Activated CD8-positive, alpha-beta memory T cell treated with anti-CD3 and anti-CD28 coated beads for 24 hours (primary cell): ENCODE data around the gene POTEF.
"Not testable (repeated sequence)": the region's sequence is repeated elsewhere in the genome, so short reads cannot be mapped to it uniquely, and the experiment has no call there.

Experiments used
- DNase-seq: peaks from one replicate; pipeline ENCODE4 v3.0.0-alpha.2; 2020

The POTEF gene

DNA sequence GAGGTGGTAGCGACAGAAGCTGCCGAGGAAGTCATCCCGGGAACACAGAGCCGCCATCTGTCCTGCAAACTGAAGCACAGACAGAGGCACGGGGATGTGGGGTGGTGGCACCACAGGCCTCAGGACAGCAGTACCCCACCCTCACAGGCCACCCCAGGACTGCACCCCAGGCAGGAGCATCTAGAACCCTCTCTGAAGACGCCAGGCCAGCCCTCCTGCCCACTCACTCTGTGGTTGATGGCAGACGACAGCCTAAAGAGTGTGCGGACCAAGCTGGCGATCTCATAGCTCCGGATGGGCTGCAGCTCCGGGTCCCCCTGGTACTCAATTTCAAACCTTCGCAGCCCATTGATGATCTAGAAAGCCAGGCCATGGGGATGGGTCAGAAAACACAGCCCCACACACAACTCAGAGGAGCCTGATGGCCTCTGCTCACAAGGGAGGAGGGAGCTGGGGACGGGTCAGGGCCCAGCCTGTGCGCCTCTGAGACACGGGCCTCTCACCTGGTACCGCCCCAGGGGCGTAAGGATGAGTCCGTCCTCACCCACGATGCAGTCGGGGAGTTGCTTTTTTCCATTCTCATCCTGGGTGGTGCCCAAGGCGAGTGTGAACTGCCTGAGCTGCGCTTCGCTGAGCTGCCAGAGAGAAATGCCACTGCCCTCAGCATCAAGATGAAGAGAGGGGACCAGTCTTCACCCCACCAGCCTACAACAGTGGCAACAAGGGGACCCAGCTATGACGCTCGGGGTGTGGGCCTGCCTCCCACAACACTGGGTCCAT, 24.0 kb upstream of the POTEF start:
- DNase-seq: no peak

DNA sequence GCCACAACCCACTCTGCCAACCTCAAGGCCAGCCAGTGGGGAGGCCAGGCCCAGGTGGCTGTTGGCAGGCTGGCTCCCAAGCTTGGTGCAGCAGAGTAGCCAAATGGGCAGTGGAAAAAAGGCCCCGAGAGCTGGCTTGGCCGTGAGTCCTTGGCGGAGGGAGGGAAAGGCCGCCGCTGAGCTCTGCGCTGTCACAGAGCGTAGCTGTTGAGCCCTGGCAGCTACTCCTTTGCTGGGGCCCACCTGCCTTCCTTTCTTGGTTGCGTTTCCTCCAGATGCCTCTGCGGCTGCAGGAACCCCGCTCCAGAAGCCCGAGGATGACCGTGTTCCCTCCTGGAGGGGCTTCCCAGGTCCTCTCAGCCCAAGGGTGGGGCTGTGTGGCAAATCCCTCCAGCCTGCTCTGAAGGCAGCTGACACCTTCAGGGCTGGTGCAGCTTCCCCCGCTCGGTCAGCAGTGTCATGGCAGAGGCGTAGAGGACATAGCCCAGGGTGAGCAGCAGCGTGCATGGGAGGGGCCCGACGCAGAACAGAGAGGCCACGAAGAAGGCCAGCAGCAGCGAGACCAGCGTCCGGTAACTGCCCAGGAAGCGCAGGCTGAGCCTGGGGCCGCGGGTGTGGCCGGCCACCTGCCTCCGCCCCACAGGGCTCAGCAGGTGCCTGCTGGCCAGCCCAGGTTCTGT, 23.3 kb upstream of the POTEF start:
- not testable (repeated sequence) for DNase-seq

DNA sequence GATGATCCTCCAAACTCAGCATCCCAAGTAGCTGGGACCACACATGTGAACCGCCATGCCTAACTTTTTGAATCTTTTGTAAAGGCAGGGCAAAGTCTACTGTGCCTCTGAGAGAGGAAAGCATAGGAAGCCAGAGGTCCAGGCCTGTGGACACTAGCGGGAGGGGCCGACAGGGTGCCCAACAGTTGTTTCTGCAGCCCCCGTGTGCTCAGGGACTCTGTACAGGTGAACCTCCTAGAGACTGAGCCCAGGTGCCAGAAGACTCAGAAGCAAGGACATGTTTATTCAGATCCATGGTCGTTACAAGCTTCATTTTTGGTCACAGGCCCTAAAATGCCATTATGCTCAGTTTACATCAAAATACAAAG, 22.1 kb upstream of the POTEF start:
- not testable (repeated sequence) for DNase-seq

DNA sequence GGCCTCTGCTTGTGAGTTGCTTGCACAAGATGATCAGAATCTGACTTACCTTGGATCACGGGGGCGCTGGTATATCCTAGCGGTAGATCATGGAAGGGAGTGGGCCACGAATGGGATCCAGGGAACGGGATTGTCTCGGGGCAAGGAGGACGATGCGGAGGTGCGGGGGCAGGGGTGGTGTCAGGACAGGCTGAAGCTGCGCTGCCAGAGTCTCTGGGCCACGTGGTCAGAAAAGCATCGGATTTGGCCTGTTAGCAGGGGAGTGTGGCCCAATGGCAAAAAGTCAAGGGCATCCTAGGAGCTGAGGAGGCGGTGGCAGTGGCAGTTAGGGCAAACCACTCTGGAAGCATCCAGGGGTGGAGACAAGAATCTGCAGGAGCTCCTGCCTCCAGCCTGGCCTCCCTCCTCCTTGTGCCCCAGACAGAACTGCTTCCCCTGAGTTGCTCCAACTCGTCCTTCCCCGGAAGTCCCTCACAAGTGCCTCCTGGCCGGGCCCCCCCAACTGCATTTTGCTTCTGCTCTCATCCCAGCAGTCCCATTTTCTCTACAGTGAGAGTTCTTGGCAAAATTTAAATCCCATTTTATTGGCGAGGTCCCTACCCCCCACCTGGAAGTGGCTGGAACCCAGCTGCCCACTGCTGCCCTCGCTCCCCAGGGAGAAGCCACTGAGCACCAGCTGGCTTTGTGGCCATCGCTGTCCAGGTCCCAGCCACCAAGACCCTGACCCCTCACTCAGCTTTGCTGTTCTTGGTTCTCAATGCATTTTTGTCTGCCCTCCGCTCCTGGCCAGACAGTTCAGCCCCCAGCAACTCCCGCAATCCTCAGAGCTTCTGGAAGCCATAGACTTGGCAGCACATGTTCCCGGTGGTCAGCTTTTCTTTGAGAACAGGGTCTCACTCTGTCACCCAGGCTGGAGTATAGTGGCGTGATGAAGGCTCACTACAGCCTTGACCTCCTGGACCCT, 21.4 kb upstream of the POTEF start:
- no peak for DNase-seq

GRCh38 chr2:130148515-130148914, 19.5 kb upstream of the POTEF start:
- DNase-seq: peak; percentile 5

DNA sequence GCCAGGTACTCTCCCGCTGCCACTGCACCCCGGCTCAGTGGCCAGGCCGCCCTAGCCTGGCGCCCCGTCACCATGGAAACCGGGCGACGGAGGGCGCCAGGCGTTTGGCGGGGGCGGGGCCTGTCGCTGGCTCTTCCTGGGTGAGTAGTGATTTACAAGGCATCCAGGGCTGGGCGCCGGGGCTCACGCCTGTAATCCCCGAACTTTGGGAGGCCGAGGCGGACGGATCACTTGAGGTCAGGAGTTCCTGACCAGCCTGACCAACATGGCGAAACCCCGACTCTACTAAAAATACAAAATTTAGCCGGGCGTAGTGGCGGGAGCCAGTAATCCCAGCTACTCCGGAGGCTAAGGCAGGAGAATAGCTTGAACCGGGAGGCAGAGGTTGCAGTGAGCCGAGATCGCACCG, 16.0 kb upstream of the POTEF start, which contains the start of gene CCDC74B:
Gene CCDC74B (minus strand): TSS at position 107 of the 409 bp plus-strand sequence. CDS start 116 bp downstream, outside the sequence.
- peak; percentile 76 for DNase-seq

DNA sequence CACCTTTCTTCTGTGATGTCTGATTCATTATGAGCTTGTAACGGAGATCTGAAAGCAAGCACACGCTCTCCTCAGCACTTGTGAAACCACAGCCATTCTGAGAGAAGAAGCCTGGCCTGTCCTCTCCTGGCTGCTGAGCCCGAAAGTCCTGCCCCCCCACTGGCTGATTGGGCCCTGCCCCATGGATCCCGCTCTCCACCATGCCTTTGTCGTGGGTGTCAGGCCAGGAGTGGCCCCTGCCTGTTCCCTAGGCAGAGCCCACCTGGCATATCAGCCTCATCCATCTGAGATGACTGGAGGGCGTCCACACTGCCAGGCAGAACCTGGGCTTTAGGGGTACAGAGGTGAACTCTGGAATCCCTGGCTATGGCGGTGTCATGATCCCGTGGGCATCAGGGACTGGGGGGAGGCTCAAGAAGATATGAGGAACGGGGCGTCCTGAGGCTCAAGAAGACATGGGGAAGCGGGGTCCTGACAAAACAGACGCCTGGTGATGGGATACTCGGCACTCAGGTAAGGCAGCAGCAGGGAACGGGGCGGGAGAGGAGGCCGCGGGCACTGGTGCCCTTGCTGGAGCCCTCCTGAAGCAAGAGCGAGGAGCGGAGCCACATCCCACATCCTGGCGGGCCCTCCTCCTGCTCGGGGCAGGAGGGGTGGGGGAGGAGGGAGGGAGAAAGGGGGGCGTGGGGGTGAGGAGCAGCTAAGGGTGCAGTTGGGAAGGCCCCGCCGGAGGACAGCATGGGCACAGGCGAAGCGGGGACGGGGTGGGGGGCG, 14.4 kb upstream of the POTEF start:
- peak; percentile 56 for DNase-seq

GRCh38 chr2:130142396-130143265, 13.6 kb upstream of the POTEF start:
- DNase-seq: peak; percentile 58

DNA sequence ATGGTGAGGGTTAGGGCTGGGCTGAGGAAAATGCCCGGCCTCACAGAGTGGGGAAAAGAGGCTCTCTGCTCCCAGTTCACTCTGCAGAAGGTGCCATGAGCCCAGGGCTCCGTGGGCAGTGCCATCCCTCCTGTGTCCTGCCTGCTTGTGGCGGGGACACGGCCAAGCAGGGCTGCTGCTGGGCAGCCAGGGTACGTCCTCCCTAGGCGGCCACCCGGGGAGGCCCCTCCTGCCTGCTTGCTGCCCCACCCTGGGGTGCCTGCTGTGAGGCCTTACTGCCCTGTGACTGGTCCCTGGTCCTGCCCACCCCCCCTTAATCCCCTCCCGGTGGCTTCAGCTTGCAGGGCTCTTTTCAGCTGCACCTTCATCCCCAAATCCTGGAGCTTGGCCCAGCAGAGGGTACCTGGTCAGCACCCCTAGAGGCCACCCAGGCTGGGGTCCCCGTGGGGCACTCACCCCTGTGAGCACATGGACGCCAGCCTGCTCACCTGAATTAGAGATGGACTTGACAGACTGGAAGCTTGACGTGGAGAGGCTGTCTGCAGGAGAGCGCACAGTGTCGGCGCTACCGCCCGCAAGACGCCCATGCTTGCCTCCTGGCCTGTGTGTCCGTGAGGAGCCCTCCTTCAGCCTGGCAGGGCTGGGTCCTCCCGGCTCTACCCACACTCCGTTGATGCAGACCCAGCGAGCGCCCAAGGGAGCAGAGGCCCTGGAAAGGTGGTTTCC, 12.8 kb upstream of the POTEF start:
- DNase-seq: peak; percentile 42

DNA sequence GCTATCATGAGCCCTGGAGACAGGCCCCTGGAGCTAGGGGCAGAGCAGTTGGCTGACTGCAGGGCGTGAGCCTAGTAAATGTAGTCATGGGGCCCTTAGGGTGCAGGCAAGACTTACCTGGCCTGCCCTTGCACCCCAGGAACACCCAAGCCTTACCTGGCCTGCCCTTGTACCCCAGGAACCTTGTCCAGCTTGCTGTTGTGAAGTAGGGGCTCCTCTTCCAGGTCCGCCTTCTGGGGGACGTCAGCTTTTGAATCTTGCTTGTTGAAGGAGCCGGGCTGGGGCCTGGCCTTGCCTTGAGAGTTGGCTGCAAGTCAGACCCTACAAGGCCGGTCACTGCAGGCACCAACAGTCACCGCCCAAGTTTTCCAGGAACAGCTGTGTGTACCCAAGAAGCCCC, 12.0 kb upstream of the POTEF start:
- peak; percentile 30 for DNase-seq

- DNase-seq: not testable (repeated sequence)
Observed at GRCh38 chr2:130140516-130140915, 11.5 kb upstream of the POTEF start.

DNA sequence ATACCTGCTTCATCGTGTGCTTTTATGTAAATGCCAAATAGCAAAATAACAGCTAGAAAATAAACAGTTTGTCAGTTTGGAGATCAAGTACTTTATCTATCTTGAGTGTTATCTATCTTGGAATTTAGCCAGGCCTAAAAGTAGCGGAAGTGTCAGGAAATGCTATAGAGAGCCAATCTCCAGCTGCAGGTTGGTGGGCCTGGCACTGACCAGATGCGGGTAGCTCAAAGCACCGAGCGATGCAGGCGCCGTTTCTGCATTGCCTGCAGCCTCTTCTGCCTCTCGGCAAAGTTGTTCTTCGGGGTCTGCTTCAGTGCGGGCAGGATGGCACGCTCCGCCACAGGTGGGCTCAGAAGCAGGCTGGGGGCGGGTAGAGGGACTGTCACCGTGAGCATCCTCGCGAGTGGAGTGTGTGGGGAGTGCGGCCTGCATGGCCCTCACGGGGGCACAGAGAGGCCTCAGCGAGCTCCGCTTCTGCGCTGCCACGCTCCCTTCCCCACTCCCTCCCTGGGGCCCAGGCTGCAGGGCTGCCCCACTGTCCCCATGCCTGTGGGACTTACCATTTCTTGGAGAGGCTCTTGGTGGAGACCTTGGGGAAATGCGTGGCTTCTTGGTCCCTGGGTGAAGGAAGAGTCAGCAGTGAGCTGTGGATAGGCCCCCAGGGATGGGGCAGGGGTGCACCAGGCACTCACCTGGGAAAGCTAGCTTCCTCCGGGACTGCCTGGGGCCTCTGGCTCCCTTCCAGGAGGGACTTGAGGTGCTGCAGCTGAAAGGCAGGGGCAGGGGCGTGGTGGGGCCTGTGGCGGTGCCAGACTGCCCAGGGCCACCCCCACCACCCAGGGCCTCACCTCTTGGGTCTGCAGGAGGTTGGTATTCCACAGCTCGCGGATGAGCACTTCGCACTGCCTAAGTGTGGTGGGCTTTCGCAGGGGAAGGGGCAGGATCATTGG, 10.6 kb upstream of the POTEF start:
- not testable (repeated sequence) for DNase-seq

DNA sequence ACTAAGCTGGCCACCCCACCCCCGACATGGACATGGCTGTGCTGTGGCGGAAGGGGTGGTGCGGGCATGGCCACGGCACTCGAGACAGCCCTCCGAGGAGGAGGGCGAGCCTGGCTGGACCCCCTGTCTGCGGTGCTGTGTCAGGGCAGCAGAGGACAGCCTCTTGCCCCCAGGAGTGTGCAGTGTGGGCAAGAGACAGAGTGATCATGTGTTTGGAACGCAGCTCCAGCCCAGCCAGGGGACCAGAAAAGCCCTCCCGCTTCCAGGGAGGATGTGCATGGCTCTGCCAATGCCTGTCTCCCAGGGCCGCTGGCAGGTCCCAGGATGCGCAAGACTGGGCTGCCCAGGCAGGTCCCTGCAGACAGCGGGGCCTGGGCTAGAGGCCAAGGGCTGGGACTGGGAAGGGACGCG, 9.8 kb upstream of the POTEF start:
- DNase-seq: not testable (repeated sequence)

DNA sequence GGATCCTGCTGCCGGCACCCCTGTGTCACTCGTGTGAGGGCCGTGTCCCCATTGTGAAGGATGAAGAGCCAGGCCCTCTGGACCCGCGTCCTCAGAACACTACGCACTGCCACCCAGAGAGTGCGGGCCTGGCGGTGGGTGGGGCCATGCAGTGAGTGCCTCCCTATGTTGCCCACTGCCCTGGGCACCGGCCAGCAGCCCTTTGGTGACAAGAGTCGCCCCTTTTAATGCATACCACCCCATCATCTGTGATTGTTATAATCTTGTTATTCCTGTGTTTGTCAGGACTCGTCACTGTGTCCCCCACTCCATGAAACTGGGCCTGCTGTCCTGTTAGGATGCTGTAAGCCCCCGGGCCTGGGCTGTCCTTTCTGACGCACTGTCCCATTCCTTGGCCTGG, 9.3 kb upstream of the POTEF start:
- not testable (repeated sequence) for DNase-seq

- DNase-seq: not testable (repeated sequence)
Observed at GRCh38 chr2:130137118-130137517, 8.1 kb upstream of the POTEF start.

DNA sequence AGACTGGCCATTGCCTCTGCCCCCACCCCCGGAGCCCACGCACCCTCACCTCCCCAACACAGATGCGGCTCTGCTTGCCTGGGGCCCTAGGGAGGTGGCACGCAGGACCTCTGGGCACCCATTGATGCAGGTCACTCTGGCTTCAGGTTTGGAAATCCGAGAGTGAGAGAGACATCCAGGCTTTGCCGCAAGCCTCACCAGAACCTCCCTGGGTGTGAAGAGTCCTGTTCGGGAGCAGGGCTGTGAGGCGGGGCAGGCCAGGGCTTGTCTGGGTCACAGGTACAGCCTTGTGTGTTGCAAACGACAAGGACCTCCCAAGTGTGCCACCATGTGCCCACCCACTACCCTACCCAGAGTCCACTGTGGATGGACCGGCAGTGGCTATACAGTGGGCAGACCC, 7.5 kb upstream of the POTEF start:
- DNase-seq: not testable (repeated sequence)

DNA sequence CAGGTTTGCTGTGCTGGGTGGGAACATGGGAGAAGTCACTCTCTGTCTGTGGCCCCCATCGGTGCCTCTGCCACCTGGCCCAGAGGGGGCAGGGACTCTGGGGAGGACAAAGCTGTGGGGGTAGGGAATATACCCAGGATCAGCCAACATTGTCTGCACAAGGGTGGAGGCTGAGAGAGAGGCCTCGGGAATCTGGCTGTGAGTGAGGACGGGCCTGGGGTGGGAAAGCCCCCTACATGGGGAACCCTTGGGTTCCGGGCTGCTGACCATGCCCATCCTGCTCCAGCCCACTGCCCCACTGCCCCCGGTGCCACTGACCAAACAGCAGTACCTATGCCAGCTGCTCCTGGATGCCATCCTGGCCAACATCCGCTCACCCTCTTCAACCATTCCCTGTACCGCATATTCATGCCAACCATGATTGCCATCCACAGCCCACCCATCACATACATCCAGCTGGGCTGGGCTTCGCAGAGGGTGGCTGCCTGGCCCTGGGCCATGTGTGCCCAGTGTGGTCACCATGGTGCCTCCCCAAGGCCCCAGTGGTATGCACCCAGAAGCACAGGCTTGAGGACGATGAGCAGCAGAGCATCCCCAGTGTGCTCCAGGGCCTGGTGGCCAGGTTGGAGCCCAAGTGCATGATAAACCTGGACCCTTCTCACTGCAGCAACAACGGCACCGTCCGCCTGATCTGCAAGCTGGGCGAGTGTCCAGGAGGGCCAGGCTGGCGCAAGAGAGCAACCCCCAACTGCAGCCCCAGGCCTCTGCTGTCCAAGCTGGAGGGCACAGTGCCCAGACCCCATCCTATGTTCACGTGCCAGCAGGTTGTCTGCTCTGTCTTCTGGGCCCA, 6.9 kb upstream of the POTEF start:
- no peak for DNase-seq

DNA sequence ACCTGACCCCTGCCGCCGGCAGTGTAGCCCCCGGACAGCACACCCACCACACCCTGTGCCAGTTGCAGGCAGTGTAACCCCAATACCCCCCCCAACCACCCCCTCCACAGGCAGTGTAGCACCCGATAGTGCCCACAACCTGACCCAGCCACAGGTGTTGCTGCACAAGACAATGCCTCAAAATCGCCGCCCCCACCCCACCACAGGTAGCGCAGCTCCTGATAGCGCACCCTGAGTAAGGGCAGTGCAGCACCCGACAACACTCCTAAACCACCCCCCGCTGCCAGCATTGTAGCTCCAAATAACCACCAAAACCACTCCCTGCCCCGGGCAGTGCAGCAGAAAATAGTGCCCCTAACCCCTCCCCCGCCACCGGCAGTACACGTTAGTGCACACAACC, 558 bp downstream of the POTEF start:
- DNase-seq: not testable (repeated sequence)
